T-helper 2 cell treated with Interferon-gamma antibody and Interleukin-4, amounts not matched to agents 5 μg/mL and 100 μg/mL, for 36 hours (primary cell): ENCODE results near the gene KIZ.

Experiments used
- DNase-seq: peaks from one replicate; pipeline ENCODE4 v3.0.0; 2021; ENCODE audit warnings: low spot score
- H3K27ac Mint-ChIP-seq: one replicate; pipeline ENCODE4 v1.8.0; 2021; ENCODE audit warnings: mild to moderate bottlenecking, mixed read lengths
- H3K27me3 Mint-ChIP-seq: one replicate; pipeline ENCODE4 v1.8.0; 2021; ENCODE audit warnings: low read depth, mixed read lengths
- H3K36me3 Mint-ChIP-seq: one replicate; pipeline ENCODE4 v1.8.0; 2021; ENCODE audit warnings: low read depth, mixed read lengths
- H3K4me1 Mint-ChIP-seq: one replicate; pipeline ENCODE4 v1.8.0; 2021; ENCODE audit warnings: low read depth, mixed read lengths
- H3K4me3 Mint-ChIP-seq: one replicate; pipeline ENCODE4 v1.8.0; 2022; ENCODE audit warnings: mild to moderate bottlenecking, moderate library complexity, mixed read lengths
- H3K9me3 Mint-ChIP-seq: one replicate; pipeline ENCODE4 v1.8.0; 2021; ENCODE audit warnings: mixed read lengths

KIZ gene

GRCh38 chr20:21101453-21101931, 24.4 kb upstream of the KIZ start:
- Mint-ChIP-seq H3K9me3 (no peaks in the 10 kb centered on the region), H3K4me1 (peaks cover 41% of the 10 kb centered on the region), H3K27me3 (peaks cover 88% of the 10 kb centered on the region), H3K27ac (no peak overlapping the region), H3K4me3 (peak overlapping the region; percentile 36), H3K36me3 (peaks cover 2% of the 10 kb centered on the region)
- DNase-seq: no peak

- Mint-ChIP-seq H3K27me3 (peaks cover 87% of the 10 kb centered on the region), H3K9me3 (no peaks in the 10 kb centered on the region)
Observed at GRCh38 chr20:21101932-21102575, 23.8 kb upstream of the KIZ start.

GRCh38 chr20:21102603-21103311, 23.1 kb upstream of the KIZ start:
- Mint-ChIP-seq H3K4me3 (peak overlapping the region; percentile 76), H3K9me3 (no peaks in the 10 kb centered on the region), H3K27me3 (peaks cover 86% of the 10 kb centered on the region), H3K27ac (peak overlapping the region; percentile 20), H3K4me1 (peaks cover 41% of the 10 kb centered on the region), H3K36me3 (peaks cover 2% of the 10 kb centered on the region)
- peak; percentile 39 for DNase-seq

More at GRCh38 chr20:21101932-21102575, 23.8 kb upstream of the KIZ start:
- H3K36me3 Mint-ChIP-seq: peaks cover 2% of the 10 kb centered on the region
- H3K4me3 Mint-ChIP-seq: peak overlapping the region; percentile 76
- no peak for DNase-seq
- H3K4me1 Mint-ChIP-seq: peaks cover 41% of the 10 kb centered on the region
- H3K27ac Mint-ChIP-seq: peak overlapping the region; percentile 26

GRCh38 chr20:21103582-21104465, 22.1 kb upstream of the KIZ start:
- Mint-ChIP-seq H3K36me3 (peaks cover 2% of the 10 kb centered on the region), H3K4me3 (peak overlapping the region; percentile 76), H3K4me1 (peaks cover 33% of the 10 kb centered on the region), H3K27me3 (peaks cover 85% of the 10 kb centered on the region), H3K27ac (no peak overlapping the region), H3K9me3 (no peaks in the 10 kb centered on the region)
- no peak for DNase-seq

GRCh38 chr20:21104466-21104761, 21.5 kb upstream of the KIZ start:
- peaks cover 2% of the 10 kb centered on the region for H3K36me3 Mint-ChIP-seq
- no peak overlapping the region for H3K27ac Mint-ChIP-seq
- peaks cover 29% of the 10 kb centered on the region for H3K4me1 Mint-ChIP-seq
- H3K9me3 Mint-ChIP-seq: no peaks in the 10 kb centered on the region
- peaks cover 86% of the 10 kb centered on the region for H3K27me3 Mint-ChIP-seq
- no peak for DNase-seq
- H3K4me3 Mint-ChIP-seq: no peak overlapping the region

- Mint-ChIP-seq H3K36me3 (peaks cover 2% of the 10 kb centered on the region), H3K4me3 (no peak overlapping the region), H3K9me3 (no peaks in the 10 kb centered on the region), H3K27me3 (peaks cover 83% of the 10 kb centered on the region), H3K4me1 (peaks cover 27% of the 10 kb centered on the region), H3K27ac (no peak overlapping the region)
- no peak for DNase-seq
Observed at GRCh38 chr20:21104921-21105320, 21.0 kb upstream of the KIZ start.

- DNase-seq: no peak
- Mint-ChIP-seq H3K27ac (peak overlapping the region; percentile 36), H3K36me3 (peaks cover 2% of the 10 kb centered on the region), H3K4me1 (peaks cover 25% of the 10 kb centered on the region), H3K9me3 (no peaks in the 10 kb centered on the region), H3K4me3 (no peak overlapping the region), H3K27me3 (peaks cover 83% of the 10 kb centered on the region)
Observed at GRCh38 chr20:21105429-21106170, 20.3 kb upstream of the KIZ start.

- Mint-ChIP-seq H3K4me3 (no peak within 1 kb of the TSS), H3K27ac (peak within 1 kb of the TSS; percentile 36)
- DNase-seq: no peak
Observed at GRCh38 chr20:21106171-21107017, 19.5 kb upstream of the KIZ start, which contains the start of gene LINC00237. Gene LINC00237 (minus strand): TSS chr20:21106358.

GRCh38 chr20:21109144-21109543, 16.7 kb upstream of the KIZ start:
- Mint-ChIP-seq H3K4me1 (peaks cover 2% of the 10 kb centered on the region), H3K9me3 (no peaks in the 10 kb centered on the region), H3K27ac (no peak overlapping the region), H3K27me3 (peaks cover 77% of the 10 kb centered on the region), H3K4me3 (no peak overlapping the region), H3K36me3 (no peaks in the 10 kb centered on the region)
- no peak for DNase-seq

More at GRCh38 chr20:21106171-21107017, 19.5 kb upstream of the KIZ start, which contains the start of gene LINC00237:
- H3K9me3 Mint-ChIP-seq: no peaks in the 10 kb centered on the region
- peaks cover 20% of the 10 kb centered on the region for H3K4me1 Mint-ChIP-seq
- H3K27me3 Mint-ChIP-seq: peaks cover 85% of the 10 kb centered on the region
- H3K36me3 Mint-ChIP-seq: peaks cover 2% of the 10 kb centered on the region

GRCh38 chr20:21110811-21111210, 15.1 kb upstream of the KIZ start:
- H3K27me3 Mint-ChIP-seq: peaks cover 71% of the 10 kb centered on the region
- H3K27ac Mint-ChIP-seq: no peak overlapping the region

GRCh38 chr20:21111416-21111815, 14.5 kb upstream of the KIZ start:
- no peak for DNase-seq
- Mint-ChIP-seq H3K27ac (no peak overlapping the region), H3K27me3 (peaks cover 71% of the 10 kb centered on the region), H3K36me3 (no peaks in the 10 kb centered on the region), H3K9me3 (no peaks in the 10 kb centered on the region), H3K4me3 (no peak overlapping the region), H3K4me1 (no peaks in the 10 kb centered on the region)

More at GRCh38 chr20:21110811-21111210, 15.1 kb upstream of the KIZ start:
- Mint-ChIP-seq H3K4me3 (no peak overlapping the region), H3K36me3 (no peaks in the 10 kb centered on the region), H3K9me3 (no peaks in the 10 kb centered on the region), H3K4me1 (peaks cover 2% of the 10 kb centered on the region)
- no peak for DNase-seq

GRCh38 chr20:21113697-21114096, 12.2 kb upstream of the KIZ start:
- no peaks in the 10 kb centered on the region for H3K9me3 Mint-ChIP-seq
- H3K36me3 Mint-ChIP-seq: no peaks in the 10 kb centered on the region
- peaks cover 64% of the 10 kb centered on the region for H3K27me3 Mint-ChIP-seq
- no peak for DNase-seq
- H3K4me3 Mint-ChIP-seq: no peak overlapping the region
- no peaks in the 10 kb centered on the region for H3K4me1 Mint-ChIP-seq
- H3K27ac Mint-ChIP-seq: no peak overlapping the region

- Mint-ChIP-seq H3K27ac (no peak overlapping the region), H3K36me3 (no peaks in the 10 kb centered on the region), H3K4me1 (no peaks in the 10 kb centered on the region), H3K4me3 (no peak overlapping the region), H3K9me3 (no peaks in the 10 kb centered on the region), H3K27me3 (peaks cover 63% of the 10 kb centered on the region)
- no peak for DNase-seq
Observed at GRCh38 chr20:21114584-21114983, 11.3 kb upstream of the KIZ start.
